ENCODE data around the gene DEFB115. TPM values are rescaled to one million over a fixed set of nuclear protein-coding genes. Genes with fewer than 3 reads are reported as not detected.
"Not testable (repeated sequence)": the region's sequence is repeated elsewhere in the genome, so short reads cannot be mapped to it uniquely, and the experiment has no call there.

Gene DEFB115, protein sequence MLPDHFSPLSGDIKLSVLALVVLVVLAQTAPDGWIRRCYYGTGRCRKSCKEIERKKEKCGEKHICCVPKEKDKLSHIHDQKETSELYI
- total RNA-seq = not detected

DNA sequence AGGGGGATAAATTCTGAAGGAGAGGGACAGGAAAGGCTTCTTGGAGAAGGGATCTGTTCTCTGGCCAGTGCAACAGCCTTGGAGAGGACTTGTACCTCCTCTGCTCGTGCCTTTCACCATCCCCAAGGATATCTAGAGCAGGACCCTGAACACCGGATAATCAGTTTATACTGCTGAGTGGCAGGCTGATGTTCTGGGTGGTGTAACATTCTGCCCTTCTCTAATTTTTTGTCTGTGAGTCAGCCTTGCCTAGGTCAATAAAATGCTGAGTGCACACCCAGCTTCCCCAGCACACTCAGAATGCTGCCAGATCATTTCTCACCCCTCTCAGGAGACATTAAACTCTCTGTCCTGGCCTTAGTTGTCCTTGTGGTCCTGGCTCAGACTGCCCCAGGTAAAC lies at the start of gene DEFB115:
TSS of gene DEFB115 (plus strand) at position 301 of the 400 bp plus-strand sequence. CDS start at position 301, 0 bp downstream.
- Mint-ChIP-seq H3K4me3 (no peak within 1 kb of the TSS), H3K27me3 (no peaks in the 10 kb centered on the region), H3K9me3 (peaks cover 9% of the 10 kb centered on the region), H3K36me3 (no peaks in the 10 kb centered on the region), H3K4me1 (no peaks in the 10 kb centered on the region), H3K27ac (no peak within 1 kb of the TSS)
- no peak for DNase-seq
- ATAC-seq (ENCODE audit: low read depth) = no peak
- POLR2A ChIA-PET = no interaction called here

DNA sequence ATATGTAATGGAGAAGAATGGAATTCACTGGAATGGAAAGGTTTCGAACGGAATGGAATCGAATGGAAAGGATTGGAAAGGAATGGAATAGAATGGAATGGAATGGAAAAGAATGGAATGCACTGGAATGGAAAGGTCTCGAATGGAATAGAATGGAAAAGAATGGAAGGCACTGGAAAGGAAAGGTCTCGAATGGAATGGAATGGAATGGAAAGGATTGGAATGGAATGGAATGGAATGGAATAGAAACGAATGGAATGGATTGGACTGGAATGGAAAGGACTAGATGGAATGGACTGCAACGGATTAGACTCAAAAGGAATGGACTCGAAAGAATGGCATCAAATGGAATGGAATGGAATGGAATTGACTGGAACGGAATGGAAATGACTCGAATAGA lies 20.5 kb upstream of the DEFB115 start:
- no peak overlapping the region for H3K27ac Mint-ChIP-seq
- no peaks in the 10 kb centered on the region for H3K4me1 Mint-ChIP-seq
- H3K4me3 Mint-ChIP-seq = no peak overlapping the region
- no peak for DNase-seq
- H3K9me3 Mint-ChIP-seq = no peaks in the 10 kb centered on the region
- H3K36me3 Mint-ChIP-seq = no peaks in the 10 kb centered on the region
- no peaks in the 10 kb centered on the region for H3K27me3 Mint-ChIP-seq
- ATAC-seq (ENCODE audit: low read depth) = no peak
- POLR2A ChIA-PET = no interaction called here

- Mint-ChIP-seq H3K27me3 (no peaks in the 10 kb centered on the region), H3K4me3 (no peak overlapping the region), H3K36me3 (no peaks in the 10 kb centered on the region), H3K27ac (no peak overlapping the region), H3K9me3 (no peaks in the 10 kb centered on the region), H3K4me1 (no peaks in the 10 kb centered on the region)
- ATAC-seq (ENCODE audit: low read depth) = no peak
- DNase-seq = no peak
- POLR2A ChIA-PET = no interaction called here
Observed at GRCh38 chr20:31237763-31238162, 19.7 kb upstream of the DEFB115 start.

GRCh38 chr20:31239139-31239538 lies 18.3 kb upstream of the DEFB115 start:
- H3K36me3 Mint-ChIP-seq = no peaks in the 10 kb centered on the region
- DNase-seq (no peak), ATAC-seq (ENCODE audit: low read depth) (no peak)
- H3K4me3 Mint-ChIP-seq = no peak overlapping the region
- H3K27me3 Mint-ChIP-seq = no peaks in the 10 kb centered on the region
- H3K4me1 Mint-ChIP-seq = no peaks in the 10 kb centered on the region
- no peaks in the 10 kb centered on the region for H3K9me3 Mint-ChIP-seq
- POLR2A ChIA-PET = no interaction called here
- H3K27ac Mint-ChIP-seq = no peak overlapping the region

DNA sequence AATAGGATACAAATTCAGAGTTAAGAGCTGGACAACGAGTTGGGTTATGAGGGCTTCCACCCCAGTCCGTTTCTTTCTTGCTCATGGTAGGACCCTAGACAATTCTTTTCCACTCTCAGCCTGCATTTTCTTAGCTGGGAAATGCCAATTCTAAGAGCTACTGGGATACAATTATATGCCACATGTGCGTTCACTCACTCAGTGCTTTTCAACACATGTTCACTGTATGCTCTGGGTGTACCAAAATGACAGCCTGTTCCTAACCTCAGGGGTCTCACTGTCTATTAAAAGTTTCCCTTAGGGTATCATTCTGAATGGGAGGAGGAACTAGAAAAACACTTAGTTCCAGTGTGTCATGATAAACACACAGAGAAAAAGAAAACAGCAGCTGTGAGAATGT lies 505 bp upstream of the DEFB115 start:
- Mint-ChIP-seq H3K27me3 (no peaks in the 10 kb centered on the region), H3K9me3 (peaks cover 12% of the 10 kb centered on the region), H3K4me3 (no peak overlapping the region), H3K4me1 (no peaks in the 10 kb centered on the region), H3K27ac (no peak overlapping the region), H3K36me3 (no peaks in the 10 kb centered on the region)
- ATAC-seq (ENCODE audit: low read depth) (no peak), DNase-seq (no peak)
- POLR2A ChIA-PET = no interaction called here

- no peaks in the 10 kb centered on the region for H3K36me3 Mint-ChIP-seq
- ATAC-seq (ENCODE audit: low read depth) (no peak), DNase-seq (no peak)
- H3K27ac Mint-ChIP-seq = no peak overlapping the region
- peaks cover 8% of the 10 kb centered on the region for H3K9me3 Mint-ChIP-seq
- POLR2A ChIA-PET = no interaction called here
- H3K4me3 Mint-ChIP-seq = no peak overlapping the region
- H3K27me3 Mint-ChIP-seq = no peaks in the 10 kb centered on the region
- H3K4me1 Mint-ChIP-seq = no peaks in the 10 kb centered on the region
Observed at GRCh38 chr20:31260326-31260932, 3.0 kb downstream of the DEFB115 start.

DNA sequence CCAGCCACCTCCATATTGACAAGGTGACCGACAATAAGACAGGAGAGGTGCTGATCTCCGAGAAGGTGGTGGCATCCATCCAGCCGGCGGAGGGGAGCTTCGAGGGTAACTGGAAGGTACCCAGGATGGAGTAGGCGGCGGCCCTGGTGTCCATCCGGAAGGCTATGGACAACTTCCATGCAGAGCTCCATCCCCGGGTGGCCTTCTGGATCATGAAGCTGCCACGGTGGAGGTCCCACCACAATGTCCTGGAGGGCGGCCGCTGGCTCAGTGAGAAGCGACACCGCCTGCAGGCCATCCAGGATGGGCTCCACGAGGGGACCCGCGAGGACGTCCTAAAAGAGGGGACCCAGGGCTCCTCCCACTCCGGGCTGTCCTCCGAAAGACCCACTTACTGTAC lies 17.0 kb downstream of the DEFB115 start:
- DNase-seq = no peak
- Mint-ChIP-seq H3K36me3 (no peaks in the 10 kb centered on the region), H3K27ac (no peak overlapping the region), H3K4me1 (no peaks in the 10 kb centered on the region), H3K27me3 (no peaks in the 10 kb centered on the region), H3K4me3 (no peak overlapping the region), H3K9me3 (peaks cover 19% of the 10 kb centered on the region)
- ATAC-seq (ENCODE audit: low read depth) = no peak
- POLR2A ChIA-PET = no interaction called here

GRCh38 chr20:31278178-31278577 lies 20.7 kb downstream of the DEFB115 start:
- Mint-ChIP-seq H3K27ac (no peak overlapping the region), H3K36me3 (no peaks in the 10 kb centered on the region), H3K9me3 (peaks cover 15% of the 10 kb centered on the region), H3K4me1 (no peaks in the 10 kb centered on the region), H3K4me3 (no peak overlapping the region), H3K27me3 (no peaks in the 10 kb centered on the region)
- POLR2A ChIA-PET = no interaction called here
- ATAC-seq (ENCODE audit: low read depth) = no peak
- DNase-seq = no peak

DNA sequence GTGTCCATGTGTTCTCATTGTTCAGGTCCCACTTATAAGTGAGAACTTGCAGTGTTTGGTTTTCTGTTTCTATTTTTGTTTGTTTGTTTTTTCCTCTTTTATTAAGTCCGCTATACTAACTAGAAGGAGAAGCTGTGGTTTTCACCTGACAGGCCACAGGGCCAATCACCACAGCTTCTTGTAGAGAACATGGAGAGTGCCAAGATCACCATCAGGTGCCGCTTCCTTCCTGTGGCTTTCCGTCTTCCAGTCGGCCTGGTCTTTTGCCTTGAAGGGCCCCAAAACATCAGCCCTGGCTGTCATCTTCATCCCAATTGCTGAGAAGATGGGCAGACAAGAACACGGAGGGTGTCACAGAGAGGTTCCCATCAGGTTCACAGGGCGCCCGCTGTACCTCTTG lies 27.5 kb downstream of the DEFB115 start:
- H3K27ac Mint-ChIP-seq; POLR2A ChIA-PET; DNase-seq; H3K36me3 Mint-ChIP-seq; H3K27me3 Mint-ChIP-seq; H3K4me1 Mint-ChIP-seq; ATAC-seq (ENCODE audit: low read depth); H3K4me3 Mint-ChIP-seq: not testable (repeated sequence)
- peaks cover 21% of the 10 kb centered on the region for H3K9me3 Mint-ChIP-seq

GRCh38 chr20:31308535-31309162 lies 51.2 kb downstream of the DEFB115 start, which contains the start of gene DEFB116:
DEFB116 (minus strand) TSS chr20:31308585; CDS start chr20:31308585, 0 bp downstream.
- Mint-ChIP-seq H3K27me3 (no peaks in the 10 kb centered on the region), H3K4me3 (no peak within 1 kb of the TSS), H3K27ac (no peak within 1 kb of the TSS), H3K9me3 (no peaks in the 10 kb centered on the region), H3K36me3 (no peaks in the 10 kb centered on the region), H3K4me1 (peaks cover 1% of the 10 kb centered on the region)
- ATAC-seq (ENCODE audit: low read depth) (no peak), DNase-seq (no peak)
- POLR2A ChIA-PET = no interaction called here

Other genes starting within 250 kb of the DEFB115 start
- not detected for gene DEFB116, start 50.9 kb downstream of the DEFB115 start, total RNA-seq
- gene DEFB118, start 110.9 kb downstream of the DEFB115 start, total RNA-seq = not detected
- gene DEFB119, start 132.9 kb downstream of the DEFB115 start, total RNA-seq = not detected
- gene DEFB121, start 148.6 kb downstream of the DEFB115 start, total RNA-seq = not detected
- gene DEFB123, start 183.0 kb downstream of the DEFB115 start, total RNA-seq = not detected
- gene DEFB124, start 217.5 kb downstream of the DEFB115 start, total RNA-seq = not detected
- not detected for gene REM1, start 217.6 kb downstream of the DEFB115 start, total RNA-seq

Measured in activated naive CD8-positive, alpha-beta T cell treated with anti-CD3 and anti-CD28 coated beads, Interleukin-2, amount 10 ng/mL, durations not matched to agents 7 days and 5 days (primary cell).